Activated CD8-positive, alpha-beta memory T cell treated with anti-CD3 and anti-CD28 coated beads, Interleukin-2, amount 50 U/mL, for 4 hours (primary cell): Measurements from ENCODE around the gene SOX13.
"Not testable (repeated sequence)": the region's sequence is repeated elsewhere in the genome, so short reads cannot be mapped to it uniquely, and the experiment has no call there.

Experiments
- DNase-seq: peaks from one replicate; pipeline ENCODE4 v3.0.0-alpha.2; 2020

Gene SOX13

DNA sequence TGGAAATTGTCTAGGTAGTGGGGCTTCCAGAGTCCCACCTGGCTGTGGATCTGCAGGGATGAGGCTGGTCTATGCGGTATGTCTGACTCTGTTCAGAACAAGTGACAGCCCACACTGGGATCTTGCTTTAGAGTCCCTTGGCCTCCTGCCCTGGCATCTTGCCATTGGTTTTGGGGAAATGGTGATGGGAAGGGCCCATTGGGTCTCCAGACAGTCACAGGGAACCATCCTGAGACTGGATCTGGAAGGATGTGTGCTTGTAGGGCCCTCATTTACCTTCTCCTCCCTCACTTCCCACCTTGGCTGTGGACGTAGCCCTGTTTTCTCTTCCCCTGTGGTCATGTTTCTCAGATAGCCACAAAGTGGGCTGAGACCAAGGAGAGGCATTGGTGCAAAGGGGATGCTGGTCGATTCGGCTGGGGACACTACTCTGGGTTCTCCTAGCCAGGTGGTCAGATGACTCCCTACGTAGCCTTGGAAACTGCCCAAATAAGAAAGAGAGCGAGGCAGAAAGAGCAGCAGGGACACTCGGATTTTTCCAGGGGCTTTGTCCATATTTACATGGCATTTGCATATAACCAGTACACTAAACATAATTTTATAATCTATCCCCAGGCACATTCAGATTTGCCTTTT lies 15.1 kb downstream of the SOX13 start:
- no peak for DNase-seq

DNA sequence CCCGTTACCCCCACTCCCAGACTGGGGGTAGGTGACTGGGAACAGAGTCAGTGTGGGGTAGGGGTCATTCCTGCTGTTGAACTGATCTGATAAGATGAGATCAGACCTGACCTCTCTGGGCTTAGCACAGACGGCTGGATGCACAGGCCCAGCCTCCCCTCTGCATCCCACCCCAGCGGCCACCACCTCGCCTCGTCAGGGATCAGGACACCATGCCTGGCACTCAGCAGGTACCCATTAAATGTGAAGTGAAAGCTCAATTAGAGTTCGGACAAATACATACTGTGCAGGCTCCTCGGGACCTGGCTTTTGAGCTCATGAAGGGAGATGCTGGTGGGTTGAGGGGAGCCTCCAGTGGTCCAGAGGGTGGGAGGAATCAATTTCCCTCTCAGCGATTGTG lies 15.7 kb downstream of the SOX13 start:
- no peak for DNase-seq

DNA sequence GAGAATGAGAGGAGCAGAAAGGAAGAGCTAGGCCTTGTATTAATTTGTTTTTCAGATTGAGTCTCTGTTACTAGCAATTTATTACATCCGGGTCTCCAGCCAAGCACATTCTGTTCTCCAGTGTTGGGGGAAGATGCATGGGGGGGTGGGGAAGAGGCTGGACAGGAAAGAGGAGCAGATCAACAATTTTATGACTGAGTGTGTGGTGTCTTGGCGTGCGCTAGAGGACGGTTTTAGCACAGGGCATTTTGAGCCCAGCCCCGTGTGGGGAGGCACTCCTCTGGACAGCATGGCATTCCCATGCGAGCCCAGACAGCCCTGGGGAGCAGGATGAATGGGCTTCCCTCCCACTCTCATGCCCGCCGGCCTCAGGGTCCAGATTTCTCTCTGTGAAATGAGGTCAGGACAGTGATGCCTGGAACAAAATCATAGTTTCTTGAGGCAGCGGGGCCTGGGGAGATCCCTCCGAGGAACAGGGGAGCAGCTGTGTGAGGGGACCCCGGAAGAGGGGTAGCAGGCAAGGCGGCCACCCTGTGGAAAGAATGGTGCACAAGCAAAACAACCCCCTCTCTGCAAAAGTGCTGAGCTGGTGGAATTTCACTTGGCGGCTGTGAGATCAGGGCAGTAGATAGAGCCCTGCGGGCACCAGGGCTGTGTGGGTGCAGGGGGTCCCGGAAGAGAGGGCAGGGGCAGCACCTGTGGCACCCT lies 16.3 kb downstream of the SOX13 start:
- DNase-seq: no peak

DNA sequence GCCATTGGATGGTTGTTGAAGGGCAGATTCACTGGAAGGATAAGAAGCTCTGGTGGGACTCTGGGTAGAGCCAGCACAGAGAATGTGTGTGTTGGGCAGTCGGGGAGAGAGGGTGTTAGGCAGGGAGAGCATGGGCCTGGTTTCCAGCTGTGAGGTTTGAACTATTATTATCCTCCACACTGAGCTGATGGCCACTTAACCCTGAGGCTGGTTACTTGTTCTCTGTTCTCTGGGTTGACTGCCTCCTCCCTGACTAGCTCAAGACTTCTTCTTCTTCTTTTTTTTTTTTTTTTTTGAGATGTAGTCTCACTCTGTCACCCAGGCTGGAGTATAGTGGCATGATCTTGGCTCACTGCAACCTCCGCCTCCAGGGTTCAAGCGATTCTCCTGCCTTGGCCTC lies 17.2 kb downstream of the SOX13 start:
- not testable (repeated sequence) for DNase-seq

DNA sequence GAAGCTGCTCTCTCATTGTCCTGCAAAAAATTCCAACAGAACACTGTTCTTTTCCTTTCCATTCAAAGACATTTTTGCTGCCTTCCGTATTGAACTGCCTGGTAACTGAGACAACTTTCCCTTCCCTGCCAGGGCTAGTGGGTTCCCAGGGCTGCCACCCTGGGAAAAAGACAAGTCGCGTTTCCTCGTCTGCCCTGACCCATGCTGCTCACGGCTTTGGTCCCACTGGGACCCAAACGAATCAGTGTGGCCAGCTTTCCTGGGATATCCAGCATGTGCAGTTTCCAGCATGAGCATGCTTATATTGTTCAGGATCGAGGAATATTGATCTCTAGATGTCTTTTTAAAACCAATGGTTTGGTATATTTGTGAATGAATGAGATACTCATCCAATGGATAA lies 18.2 kb downstream of the SOX13 start:
- DNase-seq: no peak

DNA sequence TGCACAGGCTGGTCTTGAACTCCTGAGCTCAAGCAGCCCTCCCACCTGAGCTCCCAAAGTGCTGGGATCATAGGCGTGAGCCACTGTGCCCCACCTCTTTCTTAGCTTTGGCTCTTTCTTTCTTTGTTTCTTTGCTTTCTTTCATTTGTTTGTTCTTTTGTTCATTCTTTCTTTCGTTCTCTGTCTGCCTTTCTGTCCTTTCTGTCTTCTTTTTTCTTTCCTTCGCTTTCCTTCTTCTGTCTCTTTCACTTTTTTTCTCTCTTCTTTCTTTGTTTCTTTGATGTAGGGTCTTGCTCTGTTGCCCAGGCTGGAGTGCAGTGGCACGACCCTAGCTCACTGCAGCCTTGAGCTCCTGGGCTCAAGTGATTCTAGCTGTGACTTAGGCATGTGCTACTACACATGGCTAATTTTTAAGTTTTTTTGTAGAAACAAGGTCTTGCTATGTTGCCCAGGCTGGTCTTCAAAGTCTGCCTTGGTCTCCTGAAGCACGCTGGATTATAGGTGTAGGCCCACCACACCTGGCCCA lies 18.9 kb downstream of the SOX13 start:
- DNase-seq: no peak

DNA sequence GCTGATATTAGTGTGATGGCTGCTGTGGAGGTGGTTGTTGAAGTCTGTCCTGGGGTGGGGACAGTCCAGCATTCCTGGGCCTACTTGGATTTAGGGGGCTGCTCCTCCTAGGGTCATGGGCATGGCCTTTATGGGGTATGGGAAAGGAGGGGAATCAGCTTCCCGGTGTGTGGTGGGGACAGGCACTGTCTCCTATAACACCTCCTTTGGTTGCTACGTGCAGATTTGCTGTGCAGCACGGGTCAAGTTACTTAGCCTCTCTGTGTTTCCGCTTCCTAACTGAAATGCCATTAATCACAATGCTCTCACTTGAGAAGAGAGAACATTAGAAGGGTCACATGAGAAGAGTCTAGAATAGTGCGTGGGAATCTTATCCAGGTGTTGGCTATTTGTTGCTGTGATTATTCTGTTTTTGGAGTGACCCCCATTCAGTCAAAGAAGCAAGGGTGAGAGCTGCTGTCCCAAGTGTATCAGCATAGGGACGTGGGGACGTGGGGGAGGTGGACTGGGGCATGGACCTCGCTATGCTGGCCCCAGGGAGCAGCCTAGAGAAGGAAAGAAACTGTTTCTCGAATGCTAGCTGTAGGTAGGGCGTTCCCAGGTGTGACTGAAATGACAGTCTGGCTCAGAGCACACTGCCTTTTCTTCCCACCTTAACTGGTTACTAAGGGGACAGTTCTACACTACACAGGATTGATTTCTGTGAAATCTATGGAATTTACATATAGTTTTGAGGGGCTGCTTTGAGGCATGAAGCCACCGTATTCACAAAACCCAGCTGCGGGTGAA lies 19.9 kb downstream of the SOX13 start:
- no peak for DNase-seq

DNA sequence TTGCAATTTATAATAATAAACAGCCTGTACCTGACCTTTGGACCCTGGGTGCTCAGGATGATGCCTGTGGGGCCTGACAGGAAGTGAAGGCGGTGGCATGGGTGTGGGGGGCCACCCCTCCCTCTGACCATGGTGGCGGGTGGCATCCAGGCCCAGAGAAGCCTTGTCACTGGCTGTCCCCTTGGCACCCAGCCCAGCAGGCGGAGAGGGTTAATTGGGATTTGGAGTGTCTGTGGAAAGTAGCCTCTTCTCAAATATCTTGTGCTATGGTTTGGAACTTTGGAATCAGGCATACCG lies 20.5 kb downstream of the SOX13 start:
- DNase-seq: no peak

DNA sequence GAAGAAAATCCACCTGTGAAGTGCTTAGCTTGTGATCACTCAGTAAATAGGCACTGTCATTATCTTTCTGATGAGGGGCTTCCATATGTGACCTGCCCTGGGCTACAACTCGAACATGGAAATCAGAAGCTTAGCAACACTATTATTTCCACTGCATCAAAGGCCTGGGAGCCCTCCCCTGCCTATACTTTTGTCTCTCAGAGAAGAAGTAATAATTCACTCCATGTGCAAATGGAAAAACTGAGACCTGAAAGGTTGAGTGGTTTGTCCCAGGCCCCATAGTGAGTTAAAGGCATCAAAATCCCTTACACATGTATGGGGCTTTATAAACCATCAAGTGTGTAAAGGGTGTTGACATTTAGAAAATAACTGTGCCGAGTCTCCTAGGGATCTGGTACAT lies 20.9 kb downstream of the SOX13 start:
- no peak for DNase-seq

DNA sequence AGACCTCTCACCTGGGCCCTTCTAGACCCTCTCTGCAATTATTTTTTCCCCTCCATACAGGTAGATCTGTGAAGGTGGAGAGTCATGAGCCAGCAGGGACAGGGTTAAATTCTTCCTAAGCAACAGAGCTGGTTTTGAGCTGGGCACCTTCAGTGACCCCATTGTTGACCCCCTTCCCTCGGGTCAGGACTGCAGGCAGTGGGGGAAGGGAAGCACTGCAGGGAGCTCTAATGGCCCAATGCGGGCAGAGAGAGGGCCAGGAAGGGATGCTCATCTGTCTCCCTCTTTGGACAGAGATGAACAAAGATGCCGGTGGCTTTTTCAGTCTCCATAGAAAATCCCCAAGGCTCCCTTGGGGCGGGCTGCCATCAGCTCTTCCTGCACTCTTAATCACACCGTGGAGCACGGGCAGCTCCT lies 21.4 kb downstream of the SOX13 start:
- DNase-seq: no peak

DNA sequence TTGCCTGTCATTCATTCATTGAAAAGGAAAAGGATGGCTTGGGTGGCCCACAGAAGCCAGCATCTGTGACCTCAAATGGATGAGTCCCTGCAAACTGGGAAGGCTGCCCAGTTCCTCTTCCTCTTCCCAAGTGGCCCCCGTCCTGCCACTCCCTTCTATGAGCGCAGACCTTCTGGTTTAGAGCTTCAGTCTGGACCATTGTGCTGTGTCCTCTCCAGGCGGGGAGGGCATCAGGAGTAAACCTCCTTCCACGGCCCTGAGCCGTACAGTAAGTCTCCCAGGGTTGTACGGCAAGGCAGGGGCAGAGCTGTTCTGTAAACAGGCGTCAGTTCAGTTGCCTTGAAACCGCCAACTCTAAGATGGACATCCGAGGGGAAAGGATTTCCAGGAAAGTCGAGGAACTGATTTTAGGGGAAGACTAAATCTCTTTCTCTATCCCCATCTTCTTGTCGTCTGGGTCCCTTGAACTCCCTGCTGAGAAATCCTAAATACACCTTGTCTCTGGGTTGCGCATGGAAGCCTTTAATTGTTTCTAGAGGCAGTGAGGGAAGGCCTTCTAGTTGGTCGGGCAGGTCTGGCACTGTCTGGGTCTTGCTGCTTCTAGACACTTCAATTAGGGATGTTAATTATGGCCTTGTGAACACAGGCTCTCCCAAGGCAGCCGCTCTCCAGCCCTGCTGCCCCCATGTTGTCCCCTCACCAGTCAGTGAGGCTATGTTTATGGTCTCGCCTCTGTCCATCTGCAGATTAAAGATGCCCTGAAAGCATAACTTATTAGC lies 22.1 kb downstream of the SOX13 start:
- no peak for DNase-seq

DNA sequence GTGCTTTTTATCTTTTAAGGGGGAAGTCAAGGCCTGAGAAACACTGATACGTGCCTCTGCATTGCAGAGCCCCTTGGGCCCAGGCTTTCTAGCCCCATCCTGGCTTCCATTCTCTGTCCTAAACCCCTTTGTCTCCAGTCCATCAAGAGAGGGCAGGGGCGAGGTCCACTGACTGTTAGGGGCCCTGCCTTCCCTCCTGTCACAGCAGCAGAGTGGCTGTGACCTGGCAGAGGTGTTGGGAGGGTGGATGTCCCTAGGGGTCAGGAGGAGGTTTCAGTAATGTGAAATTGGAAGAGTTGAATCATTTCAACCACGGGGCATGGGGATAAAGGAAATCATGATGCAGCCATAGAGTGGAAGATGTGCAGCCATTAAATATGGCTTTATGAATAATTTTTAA lies 24.0 kb downstream of the SOX13 start:
- no peak for DNase-seq

DNA sequence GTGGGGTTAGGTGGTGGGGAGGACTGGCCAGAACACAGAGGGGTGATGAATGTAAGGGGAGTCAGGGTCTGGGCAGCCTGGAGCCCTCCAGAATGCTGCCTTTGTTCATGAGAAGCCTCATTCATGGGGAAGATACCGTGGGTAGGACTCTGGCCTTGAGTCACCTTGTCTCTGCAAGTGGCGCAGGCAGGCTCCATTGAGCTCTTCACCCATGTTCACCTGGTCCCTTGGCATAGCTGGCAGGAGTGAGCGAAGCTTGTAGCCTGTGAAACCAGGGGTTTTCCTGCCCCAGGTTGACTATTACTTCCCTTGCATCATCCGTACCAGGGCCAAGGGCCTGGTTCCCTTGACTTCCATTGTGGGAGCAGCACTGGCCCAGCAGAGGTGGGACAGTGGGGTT lies 25.8 kb downstream of the SOX13 start:
- no peak for DNase-seq

DNA sequence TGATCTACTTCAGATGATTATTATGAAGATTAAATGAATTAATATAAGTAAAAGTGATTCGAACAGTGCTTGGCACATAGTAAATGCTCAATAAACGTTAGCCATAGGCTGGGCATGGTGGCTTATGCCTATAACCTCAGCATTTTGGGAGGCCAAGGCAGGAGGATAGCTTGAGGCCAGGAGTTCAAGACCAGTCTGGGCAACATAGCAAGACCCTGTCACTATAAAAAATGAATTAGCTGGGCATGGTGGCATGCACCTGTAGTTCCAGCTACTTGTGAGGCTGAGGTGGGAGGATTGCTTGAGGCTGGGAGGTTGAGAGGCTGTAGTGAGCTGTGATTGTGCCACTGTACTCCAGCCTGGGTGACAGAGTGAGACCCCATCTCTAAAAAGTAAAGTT lies 26.8 kb downstream of the SOX13 start:
- not testable (repeated sequence) for DNase-seq

DNA sequence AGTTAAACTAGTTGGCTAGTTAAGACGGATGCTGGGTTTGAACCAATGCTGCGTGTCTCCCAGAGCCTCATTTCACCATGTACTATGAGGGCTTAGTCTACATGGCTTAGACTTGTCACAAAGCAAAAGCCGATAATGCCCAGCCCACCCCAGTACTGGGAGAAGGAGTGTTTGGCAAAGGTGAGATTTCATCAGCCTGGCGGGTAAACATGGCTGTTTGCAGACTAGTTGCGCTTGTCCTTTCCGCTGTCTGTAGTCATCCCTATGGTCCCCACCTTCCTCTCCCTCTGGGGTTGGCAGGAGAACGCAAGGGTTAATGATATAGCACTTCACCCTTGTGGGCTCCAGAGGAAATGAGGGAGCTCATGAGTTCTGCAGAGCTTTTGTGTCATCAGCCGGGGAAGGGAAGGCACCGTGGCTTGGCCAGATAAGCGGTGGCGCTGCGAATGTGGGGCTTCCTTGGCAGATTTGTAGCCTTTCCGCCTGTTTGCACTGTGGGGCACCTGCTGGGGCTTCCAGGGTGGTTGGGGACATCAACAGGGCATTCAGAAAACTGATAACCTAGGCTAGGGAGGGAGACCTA lies 29.2 kb downstream of the SOX13 start:
- no peak for DNase-seq

DNA sequence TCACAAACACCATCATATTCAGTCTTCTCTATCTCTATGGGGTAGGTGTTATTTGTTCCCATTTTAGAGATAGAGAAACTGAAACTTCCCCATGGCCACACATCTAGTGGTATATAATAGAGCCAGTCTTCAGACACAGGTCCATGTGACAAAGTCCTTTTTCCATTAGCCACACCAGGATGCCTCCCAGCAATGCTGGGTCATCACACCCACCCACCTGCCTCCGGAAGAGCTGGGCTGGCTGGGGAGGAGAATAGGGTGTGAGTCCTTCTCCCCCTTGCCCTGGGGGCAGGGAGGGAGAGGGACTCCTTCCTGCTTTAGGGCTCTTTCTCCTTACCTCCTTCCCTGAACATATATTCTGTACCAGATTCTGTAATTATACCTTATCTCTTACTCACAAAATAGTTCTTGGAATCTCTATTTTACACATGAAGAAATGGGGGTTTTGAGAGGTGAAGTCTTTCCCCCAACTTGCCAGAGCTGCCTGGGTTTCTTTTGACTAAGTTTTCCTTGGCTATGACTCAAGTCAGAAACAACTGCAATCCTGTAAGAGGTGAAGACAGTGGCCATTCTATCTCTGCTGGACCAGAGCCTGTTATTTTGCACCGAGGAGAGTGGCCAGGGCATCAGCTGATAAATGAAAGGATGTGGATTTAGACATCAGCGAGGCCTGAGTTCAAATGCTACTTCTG lies 30.0 kb downstream of the SOX13 start:
- no peak for DNase-seq

DNA sequence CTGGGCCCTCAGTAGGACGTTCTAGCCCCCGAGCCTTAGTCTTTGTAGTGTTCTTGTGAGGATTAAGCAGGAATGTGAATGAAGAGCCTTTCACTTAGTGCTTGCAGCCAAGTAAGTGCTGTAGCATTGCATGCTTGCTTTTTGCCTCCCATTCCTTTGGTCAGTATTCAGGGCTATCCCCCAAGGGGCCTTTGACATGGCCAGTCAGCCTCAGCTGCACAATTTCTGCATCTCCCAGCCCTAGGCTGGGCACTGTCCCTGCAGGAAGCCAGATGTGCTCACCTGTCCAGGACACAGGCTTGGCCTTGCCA lies 30.5 kb downstream of the SOX13 start:
- DNase-seq: no peak

DNA sequence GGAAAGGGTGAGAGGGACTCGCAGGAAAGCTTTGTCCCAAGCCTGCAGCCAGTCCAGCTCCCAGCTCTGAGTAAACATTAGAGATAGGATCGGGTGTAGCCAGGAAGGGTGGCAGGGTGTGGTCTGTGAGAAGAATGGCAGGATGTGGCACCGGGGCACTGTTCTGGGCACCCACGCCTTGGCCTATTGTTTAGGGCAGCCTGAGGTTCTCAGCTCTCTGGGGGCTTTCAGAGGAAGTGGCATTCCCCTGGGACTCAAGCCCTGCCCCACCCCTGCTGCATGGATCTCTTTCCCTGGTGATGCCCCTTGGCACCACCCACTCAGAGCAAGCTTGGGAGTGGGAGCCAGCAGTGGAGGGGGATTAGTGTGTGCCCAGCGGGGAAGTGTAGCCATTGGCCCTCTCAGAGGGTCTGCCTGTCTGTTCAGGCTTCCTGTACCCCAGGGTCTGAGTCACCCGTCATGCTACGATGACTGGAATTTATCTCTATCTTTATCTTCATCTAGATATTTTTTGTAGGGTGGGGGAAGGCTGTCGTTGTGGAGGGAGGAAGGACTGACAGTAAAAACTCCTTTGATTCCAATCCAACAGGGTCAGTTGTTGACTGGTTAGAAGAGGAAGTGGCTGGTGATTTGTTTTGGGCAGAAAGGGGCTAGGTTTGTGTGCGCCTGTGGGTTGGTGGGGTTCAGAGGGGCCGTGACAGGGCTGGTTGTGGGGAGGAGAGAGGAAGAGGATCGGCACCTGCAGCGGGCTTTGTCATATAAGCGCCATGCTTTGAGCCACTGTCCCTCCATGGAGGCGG lies 31.6 kb downstream of the SOX13 start:
- no peak for DNase-seq

DNA sequence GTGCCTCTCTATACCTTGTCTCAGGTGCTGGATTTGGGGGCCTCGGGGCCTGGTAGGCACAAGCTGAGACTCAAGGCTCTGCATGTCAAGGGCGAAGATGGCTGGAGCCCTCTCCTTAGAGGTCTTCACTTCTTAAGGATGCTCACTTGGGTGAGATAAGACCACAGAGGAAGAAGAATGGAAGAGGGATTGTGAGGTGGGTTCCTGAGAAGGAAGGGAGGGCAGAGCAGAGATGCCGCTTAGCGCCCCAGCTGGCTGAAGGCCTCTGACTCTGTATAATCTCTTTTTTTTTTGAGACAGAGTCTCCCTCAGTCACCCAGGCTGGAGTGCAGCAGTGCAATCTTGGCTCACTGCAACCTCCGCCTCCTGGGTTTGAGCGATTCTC lies 32.2 kb downstream of the SOX13 start:
- DNase-seq: no peak

DNA sequence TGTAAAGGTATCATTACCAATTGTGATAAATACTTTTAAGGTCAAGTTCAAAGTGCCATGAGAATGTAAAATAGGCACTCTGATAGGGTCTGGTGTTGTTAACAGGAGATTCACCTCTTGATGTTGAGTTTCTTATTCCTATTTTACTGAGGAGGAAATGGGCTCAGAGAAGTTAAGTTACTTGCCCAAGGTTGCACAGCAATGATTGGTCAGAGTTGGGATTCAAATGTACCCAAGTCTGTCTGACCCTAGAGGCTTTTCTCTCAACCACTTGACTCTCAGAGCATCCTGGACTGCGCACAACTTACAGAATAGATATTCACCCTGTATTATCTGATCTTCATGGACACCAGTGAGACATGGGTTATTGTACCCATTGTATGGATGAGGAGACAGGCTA lies 33.9 kb downstream of the SOX13 start:
- no peak for DNase-seq

DNA sequence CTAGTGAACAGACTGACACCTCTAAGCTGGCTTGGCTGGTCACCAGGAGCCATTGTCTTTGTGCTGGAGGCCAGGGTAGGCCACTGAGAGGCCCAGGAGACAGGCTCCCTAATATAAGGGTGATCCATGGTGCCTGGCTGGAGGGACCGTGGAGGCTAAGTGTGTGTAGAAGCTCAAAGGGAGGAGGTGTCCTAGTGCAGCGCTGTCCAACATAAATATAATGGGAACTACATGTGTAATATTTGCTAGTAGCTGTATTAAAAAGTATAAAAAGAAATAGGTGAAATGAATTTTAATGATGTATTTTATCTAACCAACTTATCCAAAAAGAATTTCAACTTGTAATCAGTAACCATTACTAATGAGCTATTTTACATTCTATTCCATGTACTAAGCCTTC lies 35.0 kb downstream of the SOX13 start:
- DNase-seq: no peak
